ENCODE measurements around the gene LPP. TPM values are rescaled to one million over a fixed set of nuclear protein-coding genes. Genes with fewer than 3 reads are reported as not detected.

Gene LPP
- total and polyA plus RNA-seq, 2 of the 13 experiments (the other 11 are each of a cell fraction or from before 2014, with no cell fraction given), result 19.2 to 29.9 TPM

DNA sequence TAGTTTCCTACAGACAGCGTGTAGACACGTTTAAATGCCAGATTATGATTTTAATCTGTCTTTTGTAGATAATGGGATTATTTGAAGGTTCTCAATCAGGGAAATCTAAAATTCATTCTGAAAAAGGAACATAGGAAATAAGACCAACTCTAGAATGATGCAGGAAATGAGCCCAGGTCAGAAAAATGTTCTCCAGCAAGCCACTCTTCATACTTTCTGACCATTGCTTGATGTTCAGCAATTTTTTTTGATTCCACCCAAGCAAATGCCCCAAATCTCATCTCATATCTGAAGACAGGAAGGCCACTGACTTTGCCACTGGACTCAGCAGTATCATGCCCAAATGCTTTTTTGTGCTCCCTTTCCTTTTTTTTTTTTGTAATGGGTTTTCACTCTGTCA, 373.4 kb downstream of the LPP start (continued):
- no peak for TF ChIP-seq ZNF670 (CRISPR knock-in tag; IDR thresholded peaks at IDR 0.05; ENCODE audit: borderline replicate concordance)
- TF ChIP-seq, protein P1, sequence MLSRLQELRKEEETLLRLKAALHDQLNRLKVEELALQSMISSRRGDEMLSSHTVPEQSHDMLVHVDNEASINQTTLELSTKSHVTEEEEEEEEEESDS (CRISPR knock-in tag; IDR thresholded peaks at IDR 0.05; ENCODE audit: borderline replicate concordance), result no peak
- no peak for TF ChIP-seq CHD4 (IDR thresholded peaks at IDR 0.05; ENCODE audit: borderline replicate concordance, low read length)
- TF ChIP-seq KLF15 (CRISPR knock-in tag; IDR thresholded peaks at IDR 0.05; ENCODE audit: borderline replicate concordance), result no peak
- no peak for TF ChIP-seq TAF1 (CRISPR knock-in tag; IDR thresholded peaks at IDR 0.05)
- TF ChIP-seq FLYWCH1 (CRISPR knock-in tag; IDR thresholded peaks at IDR 0.05), result no peak
- no peak for TF ChIP-seq ATRX (CRISPR knock-in tag; IDR thresholded peaks at IDR 0.05; ENCODE audit: borderline replicate concordance)
- no peak for TF ChIP-seq FOXA1 (IDR thresholded peaks at IDR 0.05)
- no peak for TF ChIP-seq FOXA1 (CRISPR knock-in tag; IDR thresholded peaks at IDR 0.05)

DNA sequence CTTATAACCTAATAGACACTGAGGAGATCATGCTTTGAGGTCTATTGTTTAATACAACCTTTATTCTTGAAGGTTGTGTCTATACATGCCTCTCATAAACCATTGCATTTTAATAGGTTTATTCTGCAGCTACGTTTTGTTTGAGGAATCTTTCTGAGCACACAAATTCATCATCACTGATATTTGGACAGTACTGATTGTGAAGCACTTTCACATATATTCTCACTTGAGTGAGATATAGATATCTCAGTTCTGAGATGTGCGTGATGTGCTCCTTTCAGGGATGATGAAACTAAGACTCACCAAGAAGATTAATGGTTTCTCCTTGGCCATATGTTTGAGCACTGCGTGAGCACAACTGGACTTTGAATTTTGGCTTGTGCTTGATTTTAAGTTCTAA, 374.4 kb downstream of the LPP start:
- Histone ChIP-seq H3K4me1 (ENCODE audit: insufficient read depth, low read length) (peaks cover 13% of the 10 kb centered on the region; the same call in 1 of the 2 replicates), H3K4me3 (replicated peaks in 1 of 3; ENCODE audit: insufficient read depth in 1 of 3, low read depth in 2 of 3, low read length in 3 of 3) (no peak overlapping the region), H3K36me3 (replicated peaks in 1 of 2; ENCODE audit: control insufficient read depth in 1 of 2, insufficient read depth in 2 of 2, low read length in 2 of 2) (peaks cover 3 to 9% of the 10 kb centered on the region in 2 experiments), H2AFZ (ENCODE audit: low read length) (no peak overlapping the region), H3K4me2 (ENCODE audit: low read depth, low read length) (no peak overlapping the region), H3K79me2 (ENCODE audit: insufficient read depth, low read length) (no peaks in the 10 kb centered on the region), H3K27ac (ENCODE audit: extremely low read length, insufficient read depth, low read length) (no peak overlapping the region), H3K27me3 (ENCODE audit: control insufficient read depth in 1 of 2, insufficient read depth in 2 of 2, low read length in 2 of 2) (no peaks in the 10 kb centered on the region), H4K20me1 (ENCODE audit: insufficient read depth, low read length) (no peaks in the 10 kb centered on the region), H3K9ac (ENCODE audit: insufficient read depth, low read depth, low read length) (no peak overlapping the region), H3K9me3 (ENCODE audit: low read length) (no peaks in the 10 kb centered on the region)
- DNase-seq (ENCODE audit: low spot score) (no peak), ATAC-seq (no peak), FAIRE-seq (no peak)
- in situ Hi-C loops (cut with HindIII; ENCODE audit: extremely low pct_ligation_motif_present, low pct_unique_long_range_greater_than_20kb) (no loop called here), intact Hi-C loops (cut with micrococcal nuclease; ENCODE audit: unreplicated experiment) (no loop called here)
- POLR2A ChIA-PET, result no interaction called here
- CTCF ChIA-PET (ENCODE audit: low intra/inter-chr PET ratio, low total read pairs), result no interaction called here
- WGBS (ENCODE audit: low lambda C conversion rate), result 95% methylated on average over 3 of the region's 3 CpGs
- BruUV-seq (replicated peaks), result no TSS peak
- TF ChIP-seq ZNF468 (CRISPR knock-in tag; IDR thresholded peaks at IDR 0.05), result no peak
- no peak for TF ChIP-seq SIN3A (IDR thresholded peaks at IDR 0.05; ENCODE audit: borderline replicate concordance, low read depth, low read length)
- no peak for TF ChIP-seq ZSCAN29 (CRISPR knock-in tag; conservative IDR thresholded peaks at IDR 0.05)
- no peak for TF ChIP-seq NCOA2 (CRISPR knock-in tag; IDR thresholded peaks at IDR 0.05)
- TF ChIP-seq, protein P2, sequence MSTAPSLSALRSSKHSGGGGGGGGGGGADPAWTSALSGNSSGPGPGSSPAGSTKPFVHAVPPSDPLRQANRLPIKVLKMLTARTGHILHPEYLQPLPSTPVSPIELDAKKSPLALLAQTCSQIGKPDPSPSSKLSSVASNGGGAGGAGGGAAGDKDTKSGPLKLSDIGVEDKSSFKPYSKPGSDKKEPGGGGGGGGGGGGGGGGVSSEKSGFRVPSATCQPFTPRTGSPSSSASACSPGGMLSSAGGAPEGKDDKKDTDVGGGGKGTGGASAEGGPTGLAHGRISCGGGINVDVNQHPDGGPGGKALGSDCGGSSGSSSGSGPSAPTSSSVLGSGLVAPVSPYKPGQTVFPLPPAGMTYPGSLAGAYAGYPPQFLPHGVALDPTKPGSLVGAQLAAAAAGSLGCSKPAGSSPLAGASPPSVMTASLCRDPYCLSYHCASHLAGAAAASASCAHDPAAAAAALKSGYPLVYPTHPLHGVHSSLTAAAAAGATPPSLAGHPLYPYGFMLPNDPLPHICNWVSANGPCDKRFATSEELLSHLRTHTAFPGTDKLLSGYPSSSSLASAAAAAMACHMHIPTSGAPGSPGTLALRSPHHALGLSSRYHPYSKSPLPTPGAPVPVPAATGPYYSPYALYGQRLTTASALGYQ (CRISPR knock-in tag; IDR thresholded peaks at IDR 0.05), result no peak
- TF ChIP-seq, protein P3, sequence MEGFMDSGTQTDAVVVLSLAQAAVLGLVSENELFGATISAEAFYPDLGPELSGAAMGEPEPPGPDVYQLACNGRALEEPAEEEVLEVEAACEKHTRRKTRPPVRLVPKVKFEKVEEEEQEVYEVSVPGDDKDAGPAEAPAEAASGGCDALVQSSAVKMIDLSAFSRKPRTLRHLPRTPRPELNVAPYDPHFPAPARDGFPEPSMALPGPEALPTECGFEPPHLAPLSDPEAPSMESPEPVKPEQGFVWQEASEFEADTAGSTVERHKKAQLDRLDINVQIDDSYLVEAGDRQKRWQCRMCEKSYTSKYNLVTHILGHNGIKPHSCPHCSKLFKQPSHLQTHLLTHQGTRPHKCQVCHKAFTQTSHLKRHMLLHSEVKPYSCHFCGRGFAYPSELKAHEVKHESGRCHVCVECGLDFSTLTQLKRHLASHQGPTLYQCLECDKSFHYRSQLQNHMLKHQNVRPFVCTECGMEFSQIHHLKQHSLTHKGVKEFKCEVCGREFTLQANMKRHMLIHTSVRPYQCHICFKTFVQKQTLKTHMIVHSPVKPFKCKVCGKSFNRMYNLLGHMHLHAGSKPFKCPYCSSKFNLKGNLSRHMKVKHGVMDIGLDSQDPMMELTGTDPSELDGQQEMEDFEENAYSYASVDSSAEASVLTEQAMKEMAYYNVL (CRISPR knock-in tag; IDR thresholded peaks at IDR 0.05; ENCODE audit: borderline replicate concordance), result no peak
- TF ChIP-seq RARA (CRISPR knock-in tag; IDR thresholded peaks at IDR 0.05), result no peak
- TF ChIP-seq MIER2 (CRISPR knock-in tag; IDR thresholded peaks at IDR 0.05), result no peak
- TF ChIP-seq, protein P4, sequence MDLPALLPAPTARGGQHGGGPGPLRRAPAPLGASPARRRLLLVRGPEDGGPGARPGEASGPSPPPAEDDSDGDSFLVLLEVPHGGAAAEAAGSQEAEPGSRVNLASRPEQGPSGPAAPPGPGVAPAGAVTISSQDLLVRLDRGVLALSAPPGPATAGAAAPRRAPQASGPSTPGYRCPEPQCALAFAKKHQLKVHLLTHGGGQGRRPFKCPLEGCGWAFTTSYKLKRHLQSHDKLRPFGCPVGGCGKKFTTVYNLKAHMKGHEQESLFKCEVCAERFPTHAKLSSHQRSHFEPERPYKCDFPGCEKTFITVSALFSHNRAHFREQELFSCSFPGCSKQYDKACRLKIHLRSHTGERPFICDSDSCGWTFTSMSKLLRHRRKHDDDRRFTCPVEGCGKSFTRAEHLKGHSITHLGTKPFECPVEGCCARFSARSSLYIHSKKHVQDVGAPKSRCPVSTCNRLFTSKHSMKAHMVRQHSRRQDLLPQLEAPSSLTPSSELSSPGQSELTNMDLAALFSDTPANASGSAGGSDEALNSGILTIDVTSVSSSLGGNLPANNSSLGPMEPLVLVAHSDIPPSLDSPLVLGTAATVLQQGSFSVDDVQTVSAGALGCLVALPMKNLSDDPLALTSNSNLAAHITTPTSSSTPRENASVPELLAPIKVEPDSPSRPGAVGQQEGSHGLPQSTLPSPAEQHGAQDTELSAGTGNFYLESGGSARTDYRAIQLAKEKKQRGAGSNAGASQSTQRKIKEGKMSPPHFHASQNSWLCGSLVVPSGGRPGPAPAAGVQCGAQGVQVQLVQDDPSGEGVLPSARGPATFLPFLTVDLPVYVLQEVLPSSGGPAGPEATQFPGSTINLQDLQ (CRISPR knock-in tag; IDR thresholded peaks at IDR 0.05), result no peak
- no peak for TF ChIP-seq ZBTB38 (CRISPR knock-in tag; IDR thresholded peaks at IDR 0.05)
